Thymus (tissue), 11 donors: ENCODE results near the gene SMIM41. TPM values are rescaled to one million over a fixed set of nuclear protein-coding genes. Genes with fewer than 3 reads are reported as not detected.

Source experiments
- DNase-seq, 9 donors: peaks; one replicate each; pipeline ENCODE4 v3.0.0-alpha.2; 2013; ENCODE audit warnings: low spot score in 9 of 9, low read depth in 6 of 9, missing footprints in 1 of 9
- H3K27ac ChIP-seq, 2 donors: one replicate each; pipeline ENCODE4 v1.5.1; 2013; ENCODE audit warnings: control low read depth in 1 of 2, low read depth in 1 of 2, low read length in 1 of 2, mild to moderate bottlenecking in 1 of 2, moderate library complexity in 1 of 2
- H3K27me3 ChIP-seq, 2 donors: one replicate each; pipeline ENCODE4 v1.5.1; 2013; ENCODE audit warnings: low read length in 1 of 2; ENCODE audit not compliant: control insufficient read depth in 2 of 2, insufficient read depth in 1 of 2
- H3K36me3 ChIP-seq, 2 donors: one replicate each; pipeline ENCODE4 v1.5.1; 2013; ENCODE audit warnings: low read length in 1 of 2, mild to moderate bottlenecking in 1 of 2, moderate library complexity in 1 of 2; ENCODE audit not compliant: control insufficient read depth in 2 of 2, insufficient read depth in 2 of 2
- H3K4me1 ChIP-seq, 2 donors: one replicate each; pipeline ENCODE4 v1.5.1; 2013; ENCODE audit warnings: low read length in 2 of 2; ENCODE audit not compliant: control insufficient read depth in 2 of 2, insufficient read depth in 2 of 2
- H3K4me3 ChIP-seq, 2 donors: one replicate each; pipeline ENCODE4 v1.5.1; 2013; ENCODE audit warnings: low read length in 2 of 2, control low read depth in 1 of 2, mild to moderate bottlenecking in 1 of 2
- H3K9me3 ChIP-seq, 2 donors: one replicate each; pipeline ENCODE4 v1.5.1; 2013; ENCODE audit warnings: low read length in 1 of 2, mild to moderate bottlenecking in 1 of 2; ENCODE audit not compliant: control insufficient read depth in 2 of 2, insufficient read depth in 1 of 2
- WGBS: extraction: QIAGEN DNeasy Blood & Tissue Kit; methylation state at CpG from one replicate; pipeline ENCODE4 v1.1.7; 2013; 5-methylcytosine and 5-hydroxymethylcytosine counted together
- polyA plus RNA-seq: library from polyadenylated mRNA; stranded (reverse); fragments of 200-250 nt; gene quantifications from one replicate; pipeline ENCODE4 v1.2.3, GENCODE V29; 2013
- total RNA-seq: library from RNA; stranded (reverse); fragments of 120-200 nt; gene quantifications from one replicate; pipeline ENCODE4 v1.2.4, GENCODE V29; 2013
- donor health status: healthy.

SMIM41 gene
- total and polyA plus RNA-seq, 2 donors = 0.14 to 0.42 TPM

DNA sequence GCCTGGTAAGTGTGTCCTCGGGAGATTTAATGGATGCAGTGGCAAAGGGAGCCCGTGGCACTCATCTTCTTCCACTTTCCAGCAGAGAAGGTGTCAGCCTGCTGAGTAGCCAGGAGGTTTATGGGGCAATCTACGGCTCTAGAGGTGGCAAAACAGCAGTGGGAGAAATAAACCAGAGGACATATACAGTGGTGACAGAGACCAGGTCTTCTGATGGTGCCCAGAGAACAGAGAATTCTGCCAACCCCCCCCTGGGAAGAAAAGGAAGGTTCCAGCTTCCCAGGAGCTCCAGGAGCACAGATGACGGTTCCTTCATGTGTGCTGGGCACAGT lies 43.0 kb downstream of the SMIM41 start:
- peak overlapping the region in 1 of 2 donors; percentile 68 for H3K27ac ChIP-seq
- no peak for DNase-seq
- peaks cover 0 to 36% of the 10 kb centered on the region in 2 donors for H3K27me3 ChIP-seq
- H3K9me3 ChIP-seq = peaks cover 0 to 2% of the 10 kb centered on the region in 2 donors
- peaks cover 5 to 45% of the 10 kb centered on the region in 2 donors for H3K4me1 ChIP-seq
- H3K36me3 ChIP-seq = no peaks in the 10 kb centered on the region
- 90% methylated on average over 4 of the region's 4 CpGs for WGBS
- H3K4me3 ChIP-seq = no peak overlapping the region

DNA sequence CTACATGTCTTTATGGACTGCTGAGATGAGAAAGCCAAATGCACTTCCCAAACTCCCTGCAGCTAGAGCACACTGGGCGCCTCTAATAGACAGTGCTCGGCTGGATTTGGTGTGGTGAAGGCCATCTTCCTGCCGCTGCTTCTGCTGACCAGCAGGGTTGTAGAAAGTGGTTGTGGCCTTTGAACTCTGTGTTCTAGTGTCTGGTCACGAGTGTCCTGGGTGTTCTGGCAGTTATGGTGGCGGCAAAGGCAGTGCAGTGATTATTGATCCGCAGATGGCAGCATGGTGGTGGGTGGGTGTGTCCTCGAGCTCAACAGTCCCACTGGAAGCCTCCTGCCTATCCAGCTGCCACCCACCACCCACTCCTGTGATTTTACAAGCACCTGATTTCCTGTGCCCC lies 43.4 kb downstream of the SMIM41 start:
- no peak overlapping the region for H3K4me3 ChIP-seq
- H3K9me3 ChIP-seq = peaks cover 0 to 2% of the 10 kb centered on the region in 2 donors
- peaks cover 0 to 39% of the 10 kb centered on the region in 2 donors for H3K27me3 ChIP-seq
- H3K4me1 ChIP-seq = peaks cover 5 to 45% of the 10 kb centered on the region in 2 donors
- H3K27ac ChIP-seq = peak overlapping the region in 1 of 2 donors; percentile 68
- DNase-seq = no peak
- no peaks in the 10 kb centered on the region for H3K36me3 ChIP-seq
- 96% methylated on average over 7 of the region's 7 CpGs for WGBS

- DNase-seq = peak in 1 of 9 donors; percentile 18
- Histone ChIP-seq H3K27ac (peak overlapping the region in 1 of 2 donors; percentile 68), H3K4me1 (peaks cover 5 to 40% of the 10 kb centered on the region in 2 donors), H3K36me3 (no peaks in the 10 kb centered on the region), H3K4me3 (no peak overlapping the region), H3K27me3 (peaks cover 0 to 39% of the 10 kb centered on the region in 2 donors), H3K9me3 (peaks cover 0 to 2% of the 10 kb centered on the region in 2 donors)
- WGBS = 87% methylated on average over 8 of the region's 8 CpGs
Measured at GRCh38 chr12:52123487-52124186, 44.1 kb downstream of the SMIM41 start.

DNA sequence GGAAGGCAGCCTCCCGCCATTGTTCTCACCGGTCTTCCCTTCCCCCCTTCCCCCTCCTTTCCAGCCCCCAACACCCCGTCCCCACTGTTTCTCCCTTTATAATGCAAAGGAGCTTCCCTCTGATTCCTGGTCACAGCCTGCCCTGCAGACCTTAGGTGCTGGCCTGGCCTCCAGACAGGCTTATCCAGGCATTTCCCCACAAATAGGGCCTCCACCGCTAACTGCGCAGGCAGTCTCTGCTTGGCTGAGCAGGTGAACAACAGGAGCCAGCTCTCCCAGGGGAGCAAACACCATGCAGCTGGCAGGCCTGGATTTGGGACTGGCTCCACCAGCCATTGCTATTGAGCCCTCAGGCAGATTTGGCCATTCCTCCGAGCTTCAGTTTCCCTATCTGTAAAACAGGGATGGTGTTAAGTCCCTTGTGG lies 46.0 kb downstream of the SMIM41 start:
- peaks cover 0 to 32% of the 10 kb centered on the region in 2 donors for H3K27me3 ChIP-seq
- H3K4me1 ChIP-seq = peaks cover 0 to 26% of the 10 kb centered on the region in 2 donors
- no peaks in the 10 kb centered on the region for H3K9me3 ChIP-seq
- no peak overlapping the region for H3K4me3 ChIP-seq
- no peaks in the 10 kb centered on the region for H3K36me3 ChIP-seq
- no peak overlapping the region for H3K27ac ChIP-seq
- no peak for DNase-seq
- whole genome bisulfite sequencing = 93% methylated on average over 6 of the region's 6 CpGs

DNA sequence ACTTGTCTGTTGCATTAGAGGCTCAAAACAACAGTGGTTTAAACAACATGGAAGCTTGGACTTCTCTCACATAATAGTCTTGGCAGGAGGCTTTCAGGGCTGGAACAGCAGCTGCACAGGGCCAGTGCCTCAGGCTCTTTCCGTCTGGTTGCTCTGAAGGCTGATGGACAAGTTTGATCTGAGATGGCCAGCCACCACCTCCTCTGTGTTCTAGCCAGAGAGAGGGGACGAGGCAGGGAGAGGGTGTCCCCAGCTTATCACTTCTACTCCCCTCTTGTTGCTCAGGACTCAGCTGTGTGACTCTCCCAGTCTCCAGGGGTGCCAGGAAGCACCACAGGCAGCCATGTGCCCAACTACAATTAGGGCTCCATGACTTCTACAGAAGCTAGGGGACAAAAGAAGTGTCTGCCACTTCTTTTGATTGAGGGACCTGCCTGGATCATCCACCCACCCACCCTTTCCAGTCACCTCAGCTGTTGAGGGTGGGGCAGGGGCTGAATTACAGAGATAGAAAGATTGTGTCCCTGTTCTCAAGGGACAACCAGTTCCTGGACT lies 46.6 kb downstream of the SMIM41 start:
- Histone ChIP-seq H3K4me1 (peaks cover 0 to 22% of the 10 kb centered on the region in 2 donors), H3K27ac (no peak overlapping the region), H3K4me3 (no peak overlapping the region), H3K27me3 (peaks cover 0 to 34% of the 10 kb centered on the region in 2 donors), H3K9me3 (no peaks in the 10 kb centered on the region), H3K36me3 (no peaks in the 10 kb centered on the region)
- DNase-seq = no peak
- 81% methylated on average over 2 of the region's 2 CpGs for WGBS

- no peak for DNase-seq
- Histone ChIP-seq H3K4me3 (no peak overlapping the region), H3K9me3 (no peaks in the 10 kb centered on the region), H3K4me1 (peaks cover 0 to 15% of the 10 kb centered on the region in 2 donors), H3K36me3 (no peaks in the 10 kb centered on the region), H3K27ac (no peak overlapping the region), H3K27me3 (peaks cover 0 to 32% of the 10 kb centered on the region in 2 donors)
- WGBS = 63% methylated on average over 21 of the region's 21 CpGs
Measured at GRCh38 chr12:52126605-52127578, 47.4 kb downstream of the SMIM41 start.

GRCh38 chr12:52127683-52128450 lies 48.4 kb downstream of the SMIM41 start:
- H3K36me3 ChIP-seq = no peaks in the 10 kb centered on the region
- H3K4me1 ChIP-seq = peaks cover 0 to 12% of the 10 kb centered on the region in 2 donors
- 53% methylated on average over 10 of the region's 10 CpGs for whole genome bisulfite sequencing
- peaks cover 0 to 33% of the 10 kb centered on the region in 2 donors for H3K27me3 ChIP-seq
- no peak overlapping the region for H3K27ac ChIP-seq
- no peak for DNase-seq
- H3K4me3 ChIP-seq = no peak overlapping the region
- H3K9me3 ChIP-seq = no peaks in the 10 kb centered on the region

DNA sequence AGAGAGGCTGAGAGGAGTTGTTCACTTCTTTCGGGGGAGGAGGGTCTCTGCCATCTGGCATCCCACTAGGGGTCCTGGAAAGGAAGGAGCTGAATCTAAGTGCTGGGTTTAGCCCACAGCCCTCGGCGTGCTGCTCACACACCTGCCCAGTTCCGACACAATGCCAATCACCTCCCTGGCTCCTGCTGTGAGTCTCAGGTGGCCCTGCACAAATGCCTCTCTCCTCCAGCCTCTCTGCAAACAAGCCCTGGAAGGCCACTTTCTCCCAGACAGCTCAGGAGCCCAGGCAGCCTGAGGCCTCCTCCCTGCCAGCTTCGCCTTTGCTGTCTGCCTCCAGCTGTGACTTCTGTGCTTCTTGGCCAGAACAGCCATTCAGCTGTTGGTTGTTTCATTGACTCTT lies 51.2 kb downstream of the SMIM41 start:
- no peak for DNase-seq
- H3K4me1 ChIP-seq = peaks cover 0 to 7% of the 10 kb centered on the region in 2 donors
- 92% methylated on average over 5 of the region's 5 CpGs for WGBS
- no peak overlapping the region for H3K4me3 ChIP-seq
- H3K36me3 ChIP-seq = no peaks in the 10 kb centered on the region
- no peak overlapping the region for H3K27ac ChIP-seq
- H3K9me3 ChIP-seq = no peaks in the 10 kb centered on the region
- H3K27me3 ChIP-seq = peaks cover 0 to 31% of the 10 kb centered on the region in 2 donors
